ENCODE measurements around the gene PARD3. TPM values are rescaled to one million over a fixed set of nuclear protein-coding genes. Genes with fewer than 3 reads are reported as not detected.

PARD3 gene
- total RNA-seq, 1 experiment from 2014 or later = 46.3 TPM

DNA sequence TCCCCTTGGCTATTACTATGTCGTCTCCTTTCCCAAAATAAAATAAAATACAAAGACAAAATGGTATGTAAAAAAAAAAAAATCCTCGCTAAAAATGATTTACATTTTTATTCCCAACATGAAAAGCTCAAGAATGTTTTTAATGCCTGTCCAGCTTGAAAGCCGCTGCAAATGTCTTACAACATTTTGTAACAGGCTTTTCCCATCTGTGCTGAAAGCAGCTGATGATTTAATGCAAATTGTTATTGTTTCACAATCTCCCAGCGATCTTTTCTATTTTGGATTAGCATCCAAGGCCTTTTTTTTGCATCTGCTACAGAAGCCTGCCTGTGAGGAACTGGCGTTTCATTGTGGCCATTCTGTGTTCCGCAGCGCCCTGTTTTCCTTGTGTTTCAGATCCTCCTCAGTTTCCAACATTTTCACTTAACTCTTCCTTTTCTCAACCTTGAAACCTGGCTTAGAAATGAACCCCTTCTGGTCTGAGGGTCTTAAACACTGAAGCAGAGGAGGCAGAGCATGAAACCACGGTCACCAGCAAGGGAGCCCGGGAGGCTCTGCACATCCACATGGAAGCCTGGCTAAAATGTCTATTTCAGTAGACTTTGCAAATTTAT is 712.1 kb downstream of the PARD3 start:
- ATAC-seq = no peak

DNA sequence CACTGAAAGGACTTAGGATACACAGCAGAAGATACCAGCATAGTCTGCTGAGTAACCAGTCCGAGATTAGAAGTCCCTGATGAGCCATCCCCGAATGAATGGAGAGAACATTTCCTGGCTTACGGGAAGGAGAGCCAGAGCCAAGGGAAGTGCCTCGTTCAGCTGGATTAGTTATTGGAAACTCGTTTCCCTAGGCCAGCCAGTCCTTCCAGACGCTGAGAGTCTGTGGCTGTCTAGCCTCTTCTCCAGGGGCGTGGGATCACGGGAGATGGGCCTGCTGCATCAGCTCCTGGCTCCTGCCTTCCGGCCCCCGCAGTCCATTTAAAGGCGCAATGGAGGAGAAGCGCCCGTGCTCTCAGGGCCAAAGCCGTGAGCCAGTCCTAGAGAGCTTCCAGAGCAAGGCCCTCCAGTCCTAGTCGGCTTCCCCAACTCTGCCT is 712.8 kb downstream of the PARD3 start:
- no peaks in the 10 kb centered on the region for H4K20me1 ChIP-seq (ENCODE audit: insufficient read depth)
- H2AFZ ChIP-seq (ENCODE audit: low read depth, low read length, poor library complexity, severe bottlenecking) = no peak overlapping the region
- DNase-seq (ENCODE audit: low read depth, low spot score) = no peak
- H3K36me3 ChIP-seq (ENCODE audit: control insufficient read depth in 1 of 2, insufficient read depth in 2 of 2, low read length in 2 of 2) = no peaks in the 10 kb centered on the region
- H3K9me3 ChIP-seq (ENCODE audit: control insufficient read depth in 1 of 2, insufficient read depth in 1 of 2, low read depth in 1 of 2, low read length in 2 of 2) = no peaks in the 10 kb centered on the region
- no peak overlapping the region for H3K9ac ChIP-seq (ENCODE audit: low read length)
- BruUV-seq (replicated peaks) = no TSS peak
- CTCF ChIA-PET = no interaction called here
- ATAC-seq = no peak
- RAD21 ChIA-PET (ENCODE audit: low non-redundant PET in 1 of 2, low total read pairs in 2 of 2, uncharacterized antibody in 2 of 2, unreplicated experiment in 2 of 2) = no interaction called here
- H3K4me3 ChIP-seq (replicated peaks in 1 of 2; ENCODE audit: low read depth in 1 of 2, low read length in 2 of 2) = no peak overlapping the region
- POLR2A ChIA-PET = no interaction called here
- no peaks in the 10 kb centered on the region for H3K27me3 ChIP-seq (ENCODE audit: insufficient read depth, low read length)
- H3K27ac ChIP-seq (ENCODE audit: low read depth, low read length) = no peak overlapping the region
- intact Hi-C loops (cut with micrococcal nuclease) = no loop called here
- H3K4me1 ChIP-seq (ENCODE audit: control insufficient read depth in 1 of 2, insufficient read depth in 2 of 2, low read length in 2 of 2) = no peaks in the 10 kb centered on the region
- TF ChIP-seq SIN3A (IDR thresholded peaks at IDR 0.05; ENCODE audit: low read depth) = no peak
- no peak for TF ChIP-seq CBX3 (IDR thresholded peaks at IDR 0.05; ENCODE audit: low read depth)
- TF ChIP-seq EGR1 (IDR thresholded peaks at IDR 0.05; ENCODE audit: low read depth) = no peak
- no peak for TF ChIP-seq POLR2AphosphoS5 (IDR thresholded peaks at IDR 0.05; ENCODE audit: low read depth, low read length)
- no peak overlapping the region for H3K4me2 ChIP-seq (ENCODE audit: low read length)
- no peaks in the 10 kb centered on the region for H3K79me2 ChIP-seq (ENCODE audit: insufficient read depth, low read length)
- H3K9me2 ChIP-seq (ENCODE audit: insufficient read depth) = no peaks in the 10 kb centered on the region

More for the DNA sequence above, 712.1 kb downstream of the PARD3 start:
- Histone ChIP-seq H3K27ac (ENCODE audit: low read depth, low read length) (no peak overlapping the region), H3K9ac (ENCODE audit: low read length) (no peak overlapping the region), H3K27me3 (ENCODE audit: insufficient read depth, low read length) (no peaks in the 10 kb centered on the region), H2AFZ (ENCODE audit: low read depth, low read length, poor library complexity, severe bottlenecking) (no peak overlapping the region), H3K9me2 (ENCODE audit: insufficient read depth) (no peaks in the 10 kb centered on the region), H3K36me3 (ENCODE audit: control insufficient read depth in 1 of 2, insufficient read depth in 2 of 2, low read length in 2 of 2) (no peaks in the 10 kb centered on the region), H4K20me1 (ENCODE audit: insufficient read depth) (no peaks in the 10 kb centered on the region), H3K4me2 (ENCODE audit: low read length) (no peak overlapping the region), H3K9me3 (ENCODE audit: control insufficient read depth in 1 of 2, insufficient read depth in 1 of 2, low read depth in 1 of 2, low read length in 2 of 2) (no peaks in the 10 kb centered on the region), H3K4me1 (ENCODE audit: control insufficient read depth in 1 of 2, insufficient read depth in 2 of 2, low read length in 2 of 2) (no peaks in the 10 kb centered on the region), H3K4me3 (replicated peaks in 1 of 2; ENCODE audit: low read depth in 1 of 2, low read length in 2 of 2) (no peak overlapping the region), H3K79me2 (ENCODE audit: insufficient read depth, low read length) (no peaks in the 10 kb centered on the region)
- CTCF ChIA-PET = no interaction called here
- intact Hi-C loops (cut with micrococcal nuclease) = no loop called here
- BruUV-seq (replicated peaks) = no TSS peak
- DNase-seq (ENCODE audit: low read depth, low spot score) = no peak
- POLR2A ChIA-PET = no interaction called here
- RAD21 ChIA-PET (ENCODE audit: low non-redundant PET in 1 of 2, low total read pairs in 2 of 2, uncharacterized antibody in 2 of 2, unreplicated experiment in 2 of 2) = no interaction called here
- TF ChIP-seq ZNF274 (IDR thresholded peaks at IDR 0.05; ENCODE audit: low read depth, low read length) (no peak), EZH2 (IDR thresholded peaks at IDR 0.05) (no peak), FOSL1 (IDR thresholded peaks at IDR 0.05; ENCODE audit: low read depth) (no peak), SP1 (IDR thresholded peaks at IDR 0.05; ENCODE audit: low read depth) (no peak), ELF1 (IDR thresholded peaks at IDR 0.05; ENCODE audit: borderline replicate concordance, low read depth) (no peak), POLR2AphosphoS5 (IDR thresholded peaks at IDR 0.05; ENCODE audit: low read depth, low read length) (no peak)
- TF ChIP-seq, protein P1, sequence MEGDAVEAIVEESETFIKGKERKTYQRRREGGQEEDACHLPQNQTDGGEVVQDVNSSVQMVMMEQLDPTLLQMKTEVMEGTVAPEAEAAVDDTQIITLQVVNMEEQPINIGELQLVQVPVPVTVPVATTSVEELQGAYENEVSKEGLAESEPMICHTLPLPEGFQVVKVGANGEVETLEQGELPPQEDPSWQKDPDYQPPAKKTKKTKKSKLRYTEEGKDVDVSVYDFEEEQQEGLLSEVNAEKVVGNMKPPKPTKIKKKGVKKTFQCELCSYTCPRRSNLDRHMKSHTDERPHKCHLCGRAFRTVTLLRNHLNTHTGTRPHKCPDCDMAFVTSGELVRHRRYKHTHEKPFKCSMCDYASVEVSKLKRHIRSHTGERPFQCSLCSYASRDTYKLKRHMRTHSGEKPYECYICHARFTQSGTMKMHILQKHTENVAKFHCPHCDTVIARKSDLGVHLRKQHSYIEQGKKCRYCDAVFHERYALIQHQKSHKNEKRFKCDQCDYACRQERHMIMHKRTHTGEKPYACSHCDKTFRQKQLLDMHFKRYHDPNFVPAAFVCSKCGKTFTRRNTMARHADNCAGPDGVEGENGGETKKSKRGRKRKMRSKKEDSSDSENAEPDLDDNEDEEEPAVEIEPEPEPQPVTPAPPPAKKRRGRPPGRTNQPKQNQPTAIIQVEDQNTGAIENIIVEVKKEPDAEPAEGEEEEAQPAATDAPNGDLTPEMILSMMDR (IDR thresholded peaks at IDR 0.05 in 2 of 3, conservative IDR thresholded peaks at IDR 0.05 in 1 of 3; ENCODE audit: borderline replicate concordance in 1 of 3, insufficient read depth in 1 of 3, low read depth in 2 of 3, low read length in 2 of 3) = no peak

Measured in HCT116 (cell line).